ENCODE measurements around the gene TOM1L2.

The TOM1L2 gene

GRCh38 chr17:17871913-17872312 is 100.3 kb downstream of the TOM1L2 start:
- no peak for DNase-seq

GRCh38 chr17:17870247-17870646 is 102.0 kb downstream of the TOM1L2 start:
- DNase-seq = no peak

GRCh38 chr17:17868641-17869522 is 103.3 kb downstream of the TOM1L2 start:
- no peak for DNase-seq

- DNase-seq = no peak
These were observed 105.3 kb downstream of the TOM1L2 start for GRCh38 chr17:17866897-17867296.

GRCh38 chr17:17866425-17866824 is 105.8 kb downstream of the TOM1L2 start:
- DNase-seq = no peak

GRCh38 chr17:17865035-17865434 is 107.2 kb downstream of the TOM1L2 start:
- DNase-seq = no peak

- DNase-seq = no peak
These were observed 111.5 kb downstream of the TOM1L2 start for GRCh38 chr17:17860766-17861107.

- DNase-seq = peak; percentile 68
These were observed 112.1 kb downstream of the TOM1L2 start for GRCh38 chr17:17859909-17860765.

- DNase-seq = no peak
These were observed 114.7 kb downstream of the TOM1L2 start for GRCh38 chr17:17857496-17857895.

GRCh38 chr17:17856386-17856785 is 115.8 kb downstream of the TOM1L2 start:
- no peak for DNase-seq

GRCh38 chr17:17855976-17856375 is 116.2 kb downstream of the TOM1L2 start:
- DNase-seq = no peak

- DNase-seq = no peak
These were observed 118.3 kb downstream of the TOM1L2 start for GRCh38 chr17:17853811-17854447.

GRCh38 chr17:17852930-17853329 is 119.3 kb downstream of the TOM1L2 start:
- no peak for DNase-seq

- no peak for DNase-seq
These were observed 120.8 kb downstream of the TOM1L2 start for GRCh38 chr17:17851103-17852002.

GRCh38 chr17:17849845-17850373 is 122.3 kb downstream of the TOM1L2 start:
- DNase-seq = no peak

- DNase-seq = no peak
These were observed 122.9 kb downstream of the TOM1L2 start for GRCh38 chr17:17849147-17849820.

GRCh38 chr17:17848311-17849082 is 123.7 kb downstream of the TOM1L2 start:
- DNase-seq = no peak

- DNase-seq = no peak
These were observed 124.5 kb downstream of the TOM1L2 start for GRCh38 chr17:17847726-17848125.

GRCh38 chr17:17847118-17847689 is 125.0 kb downstream of the TOM1L2 start:
- no peak for DNase-seq

- no peak for DNase-seq
These were observed 125.6 kb downstream of the TOM1L2 start for GRCh38 chr17:17846645-17847044.

Measured in NCI-H1105 (cell line).